T47D (cell line): Measurements from ENCODE around the gene MTMR2.

Experiments used
- DNase-seq, 2 experiments: peaks; one replicate each; pipeline versions ENCODE4 v3.0.0 to v3.0.0-alpha.2; 2011 to 2012; ENCODE audit warnings: low read depth in 1 of 2, low spot score in 1 of 2
- JUND ChIP-seq: IDR thresholded peaks from 2 replicates; pipeline ENCODE4 v1.6.1; 2012; ENCODE audit warnings: low read depth
- in situ Hi-C: cut with HindIII; loops from 2 replicates; pipeline ENCODE4 v1.10.0; 2016; ENCODE audit warnings: low sequenced_read_pairs, low pct_unique_long_range_greater_than_20kb

The MTMR2 gene

GRCh38 chr11:95923728-95924413 lies at the start of gene MTMR2:
Gene MTMR2 (minus strand): TSS chr11:95924107. CDS start chr11:95923954, 153 bp downstream.
- TF ChIP-seq JUND, result no peak
- in situ Hi-C loops, result no loop called here
- DNase-seq, result peak; percentile 66 to 75

DNA sequence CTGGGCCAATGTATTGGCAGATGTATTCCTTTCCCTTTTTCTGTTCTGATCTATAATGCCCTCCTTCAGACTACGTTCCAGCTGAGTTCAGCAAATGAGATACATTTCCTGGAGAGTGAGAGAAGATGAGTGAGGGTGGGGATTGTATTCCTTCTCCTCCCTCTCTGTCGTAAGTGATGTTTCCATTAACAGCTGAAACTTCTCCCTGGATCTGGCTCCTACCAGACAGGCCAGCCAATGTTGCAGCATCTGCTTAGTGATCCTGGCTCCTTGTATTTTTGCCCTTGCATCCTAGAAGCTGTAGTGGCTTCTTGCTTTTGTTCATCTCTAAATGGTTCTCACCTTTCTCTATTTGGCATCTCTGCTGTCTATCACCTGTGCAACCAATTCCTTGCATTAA lies 48.2 kb upstream of the MTMR2 start:
- no peak for DNase-seq
- TF ChIP-seq JUND, result no peak
- in situ Hi-C loops, result no loop called here

GRCh38 chr11:95968585-95968984 lies 44.7 kb upstream of the MTMR2 start:
- DNase-seq, result no peak

GRCh38 chr11:95964281-95964680 lies 40.4 kb upstream of the MTMR2 start:
- in situ Hi-C loops, result no loop called here
- TF ChIP-seq JUND, result no peak
- DNase-seq, result no peak

More at GRCh38 chr11:95968585-95968984, 44.7 kb upstream of the MTMR2 start:
- in situ Hi-C loops, result no loop called here
- TF ChIP-seq JUND, result no peak

DNA sequence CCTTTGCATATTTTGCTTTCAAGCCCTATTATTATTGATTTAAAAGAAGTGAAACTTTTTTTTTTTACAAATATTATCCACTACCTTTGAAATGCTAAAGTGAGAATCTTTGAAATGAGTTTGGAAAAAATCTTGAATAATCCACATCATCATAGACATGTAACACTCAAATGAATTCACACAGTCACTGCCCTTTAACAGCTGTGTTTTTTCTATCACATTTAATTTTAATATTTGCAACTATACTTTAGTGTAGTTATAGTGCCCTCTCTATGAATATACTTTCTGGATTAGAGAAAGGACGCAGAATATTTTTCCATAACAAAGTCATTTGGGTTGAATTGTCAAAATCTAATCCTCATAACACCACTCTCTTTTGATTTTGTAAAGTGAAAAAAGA lies 37.9 kb upstream of the MTMR2 start:
- no peak for DNase-seq
- in situ Hi-C loops, result no loop called here
- no peak for TF ChIP-seq JUND

- in situ Hi-C loops, result no loop called here
- no peak for TF ChIP-seq JUND
- DNase-seq, result no peak
Measured at GRCh38 chr11:95950905-95951304, 27.0 kb upstream of the MTMR2 start.

DNA sequence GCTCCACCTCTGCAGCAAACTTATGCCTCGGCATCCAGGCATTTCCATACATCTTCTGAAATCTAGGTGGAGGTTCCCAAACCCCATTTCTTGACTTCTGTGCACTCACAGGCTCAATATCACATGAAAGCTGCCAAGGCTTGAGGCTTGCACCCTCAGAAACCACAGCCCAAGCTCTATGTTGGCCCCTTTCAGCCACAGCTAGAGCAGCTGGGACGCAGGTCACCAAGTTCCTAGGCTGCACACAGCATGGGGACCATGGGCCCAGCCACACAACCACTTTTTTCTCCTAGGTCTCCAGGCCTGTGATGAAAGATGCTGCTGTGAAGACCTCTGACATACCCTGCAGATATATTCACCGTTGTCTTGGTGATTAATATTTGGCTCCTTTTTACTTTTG lies 24.7 kb upstream of the MTMR2 start:
- no peak for TF ChIP-seq JUND
- in situ Hi-C loops, result no loop called here

DNA sequence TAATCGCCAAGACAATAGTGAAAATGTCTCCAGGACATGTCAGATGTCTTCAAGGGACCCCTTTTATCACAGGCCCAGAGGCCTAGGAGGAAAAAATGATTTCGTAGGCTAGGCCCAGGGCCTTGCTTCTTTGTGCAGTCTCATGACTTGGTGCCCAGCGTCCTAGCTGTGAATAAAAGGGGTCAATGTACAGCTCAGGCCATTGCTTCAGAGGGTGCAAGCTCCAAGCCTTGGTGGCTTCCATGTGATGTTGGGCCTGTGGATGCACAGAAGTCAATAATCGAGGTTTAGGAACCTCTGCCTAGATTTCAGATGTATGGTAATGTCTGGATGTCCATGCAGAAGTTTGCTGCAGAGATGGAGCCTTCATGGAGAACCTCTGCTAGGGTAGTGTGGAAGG lies 20.7 kb upstream of the MTMR2 start:
- DNase-seq, result no peak
- no peak for TF ChIP-seq JUND
- in situ Hi-C loops, result no loop called here

More for the DNA sequence above, 24.7 kb upstream of the MTMR2 start:
- no peak for DNase-seq

DNA sequence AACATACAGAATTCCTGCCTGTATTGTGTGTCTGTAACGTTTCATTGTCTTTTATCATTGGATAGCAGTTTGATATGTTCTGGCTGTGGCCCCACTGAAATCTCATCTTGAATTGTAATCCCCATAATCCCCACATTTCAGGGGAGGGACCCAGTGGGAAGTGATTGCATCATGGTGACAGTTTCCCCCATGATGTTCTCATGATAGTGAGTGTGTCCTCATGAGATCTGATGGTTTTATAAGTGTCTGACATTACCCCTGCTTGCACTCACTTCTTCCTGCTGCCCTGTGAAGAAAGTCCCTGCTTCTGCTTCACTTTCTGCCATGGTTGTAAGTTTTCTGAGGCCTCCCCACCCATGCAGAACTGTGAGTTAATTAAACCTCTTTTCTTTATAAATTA lies 19.6 kb upstream of the MTMR2 start:
- in situ Hi-C loops, result no loop called here
- DNase-seq, result no peak
- no peak for TF ChIP-seq JUND

DNA sequence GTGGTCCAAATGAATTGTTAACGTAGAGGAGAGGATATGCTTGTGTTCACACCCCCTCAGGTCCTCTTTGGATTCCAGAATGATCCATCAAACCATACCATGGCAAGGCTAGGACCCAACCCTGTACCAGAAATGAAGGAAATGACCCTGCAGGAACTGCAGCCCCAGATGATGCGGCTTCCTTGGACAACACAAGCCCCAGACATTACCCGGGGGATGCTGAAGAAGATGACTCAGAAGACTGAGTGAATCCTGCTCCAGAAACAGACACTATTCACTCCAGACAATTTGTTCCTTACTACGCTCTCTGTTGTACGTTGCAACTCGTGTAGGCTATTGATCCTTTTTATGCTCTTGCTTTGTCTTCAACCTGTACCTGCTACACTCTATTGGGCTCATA lies 15.2 kb upstream of the MTMR2 start:
- no peak for TF ChIP-seq JUND
- no peak for DNase-seq
- in situ Hi-C loops, result no loop called here

- DNase-seq, result no peak
- TF ChIP-seq JUND, result no peak
Measured at GRCh38 chr11:95937358-95937757, 13.5 kb upstream of the MTMR2 start.

GRCh38 chr11:95933594-95933993 lies 9.7 kb upstream of the MTMR2 start:
- no peak for DNase-seq
- TF ChIP-seq JUND, result no peak
- in situ Hi-C loops, result no loop called here

More at GRCh38 chr11:95937358-95937757, 13.5 kb upstream of the MTMR2 start:
- in situ Hi-C loops, result no loop called here

DNA sequence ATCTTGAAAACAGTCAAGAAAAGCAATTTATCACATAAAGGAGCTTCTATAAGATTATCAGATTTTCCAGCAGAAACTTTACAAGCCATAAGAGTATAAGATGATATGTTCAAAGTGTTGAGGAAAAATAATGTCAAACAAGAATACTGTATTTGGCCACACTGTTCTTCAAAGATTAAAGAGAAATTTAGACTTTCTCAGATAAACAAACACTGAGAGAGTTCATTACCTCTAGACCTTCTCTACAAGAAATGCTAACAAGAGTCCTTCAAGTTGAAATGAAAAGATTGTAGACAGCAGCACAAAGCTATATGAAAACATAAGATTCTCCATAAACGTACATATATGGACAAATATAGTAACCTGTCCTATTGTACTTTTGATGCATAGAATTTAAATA lies 8.0 kb upstream of the MTMR2 start:
- no peak for DNase-seq
- in situ Hi-C loops, result no loop called here
- no peak for TF ChIP-seq JUND

GRCh38 chr11:95930948-95931347 lies 7.0 kb upstream of the MTMR2 start:
- no peak for DNase-seq
- TF ChIP-seq JUND, result no peak

More at GRCh38 chr11:95930948-95931347, 7.0 kb upstream of the MTMR2 start:
- in situ Hi-C loops, result no loop called here
